WTC11 (cell line): Measurements from ENCODE around the gene HSP90AB1. TPM values are rescaled to one million over a fixed set of nuclear protein-coding genes. Genes with fewer than 3 reads are reported as not detected.

ENCODE experiments used
- ATAC-seq: fragments of 200-7000 bp; cut with Tn5 transposase; 2 replicates; pipeline ENCODE4 v1.10.0; 2021; ENCODE audit warnings: mild to moderate bottlenecking, moderate library complexity
- CTCF ChIA-PET: fragments of 300-600 bp; sonication (Branson Sonifier 250); formaldehyde crosslinking; loops from one replicate; lab custom pipeline; 2021; ENCODE audit warnings: antibody characterized with exemption; lab: Charles Lee
- POLR2A ChIA-PET: fragments of 350-600 bp; sonication (Branson Sonifier 250); formaldehyde crosslinking; loops from one replicate; lab custom pipeline; 2021; ENCODE audit warnings: antibody characterized with exemption; lab: Charles Lee
- DNase-seq: peaks from one replicate; pipeline ENCODE4 v3.0.0; 2021; ENCODE audit warnings: low spot score
- H3K27ac Mint-ChIP-seq: 2 replicates; pipeline ENCODE4 v1.8.0; 2021; ENCODE audit warnings: mixed read lengths
- H3K27me3 Mint-ChIP-seq: 2 replicates; pipeline ENCODE4 v1.8.0; 2021; ENCODE audit warnings: low read depth, mild to moderate bottlenecking, moderate library complexity, mixed read lengths
- H3K36me3 Mint-ChIP-seq: 2 replicates; pipeline ENCODE4 v1.8.0; 2021; ENCODE audit warnings: mixed read lengths
- H3K4me1 Mint-ChIP-seq: 2 replicates; pipeline ENCODE4 v1.8.0; 2022; ENCODE audit warnings: mixed read lengths
- H3K4me3 Mint-ChIP-seq: 2 replicates; pipeline ENCODE4 v1.8.0; 2021; ENCODE audit warnings: mild to moderate bottlenecking, moderate library complexity, mixed read lengths
- H3K9me3 Mint-ChIP-seq: 2 replicates; pipeline ENCODE4 v1.8.0; 2021; ENCODE audit warnings: mixed read lengths
- CREB1 ChIP-seq: sonication (generic); formaldehyde crosslinking; IDR thresholded peaks from 2 replicates; pipeline ENCODE4 v1.8.0; 2023; ENCODE audit warnings: mild to moderate bottlenecking, missing genetic modification reagents
- GRHL2 ChIP-seq: fragments of 250-450 bp; sonication (Bioruptor Pico); IDR thresholded peaks from 2 replicates; pipeline ENCODE4 v1.8.0; 2022; ENCODE audit warnings: mild to moderate bottlenecking, moderate library complexity; ENCODE audit not compliant: insufficient replicate concordance, severe bottlenecking
- KAT7 ChIP-seq: sonication (generic); formaldehyde crosslinking; IDR thresholded peaks from 2 replicates; pipeline ENCODE4 v1.8.1; 2023; ENCODE audit warnings: missing genetic modification reagents, mild to moderate bottlenecking, borderline replicate concordance
- NFATC4 ChIP-seq: fragments of 250-450 bp; sonication (Bioruptor Pico); IDR thresholded peaks from 2 replicates; pipeline ENCODE4 v1.9.0; 2021; ENCODE audit warnings: mild to moderate bottlenecking
- NFE2L1 ChIP-seq: sonication (generic); formaldehyde crosslinking; IDR thresholded peaks from 2 replicates; pipeline ENCODE4 v1.8.1; 2023; ENCODE audit warnings: missing genetic modification reagents
- OVOL2 ChIP-seq: fragments of 250-450 bp; sonication (Bioruptor Pico); IDR thresholded peaks from 2 replicates; pipeline ENCODE4 v1.9.0; 2021; ENCODE audit warnings: mild to moderate bottlenecking, borderline replicate concordance
- PRRX2 ChIP-seq: fragments of 250-450 bp; sonication (Bioruptor Pico); IDR thresholded peaks from 2 replicates; pipeline ENCODE4 v1.8.0; 2021; ENCODE audit warnings: mild to moderate bottlenecking
- RORB ChIP-seq: fragments of 250-450 bp; sonication (Bioruptor Pico); IDR thresholded peaks from 2 replicates; pipeline ENCODE4 v1.9.0; 2021; ENCODE audit warnings: mild to moderate bottlenecking
- SMAD4 ChIP-seq: sonication (generic); formaldehyde crosslinking; IDR thresholded peaks from 2 replicates; pipeline ENCODE4 v1.8.0; 2022; ENCODE audit warnings: mild to moderate bottlenecking, missing genetic modification reagents
- TCF7 ChIP-seq: sonication (generic); formaldehyde crosslinking; IDR thresholded peaks from 2 replicates; pipeline ENCODE4 v1.8.0; 2022; ENCODE audit warnings: mild to moderate bottlenecking, low read depth, missing genetic modification reagents, moderate library complexity
- TEAD4 ChIP-seq: sonication (generic); formaldehyde crosslinking; IDR thresholded peaks from 2 replicates; pipeline ENCODE4 v1.8.0; 2022; ENCODE audit warnings: mild to moderate bottlenecking, missing genetic modification reagents
- ZNF121 ChIP-seq: sonication (generic); formaldehyde crosslinking; IDR thresholded peaks from 2 replicates; pipeline ENCODE4 v1.8.0; 2023; ENCODE audit warnings: missing genetic modification reagents
- total RNA-seq: library from RNA; stranded (reverse); gene quantifications from 3 replicates; pipeline ENCODE4 v1.2.3, GENCODE V29; 2021
- TF ChIP-seq, protein P1 (sequence below): fragments of 250-450 bp; sonication (Bioruptor Pico); IDR thresholded peaks from 2 replicates; pipeline ENCODE4 v1.8.0; 2021; ENCODE audit warnings: mild to moderate bottlenecking
- TF ChIP-seq, protein P2 (sequence below): fragments of 200-600 bp; IDR thresholded peaks from 2 replicates; pipeline ENCODE4 v1.8.0; 2022; ENCODE audit warnings: antibody characterized with exemption
- TF ChIP-seq, protein P3 (sequence below): sonication (generic); formaldehyde crosslinking; conservative IDR thresholded peaks from 2 replicates; pipeline ENCODE4 v1.8.1; 2022; ENCODE audit warnings: mild to moderate bottlenecking, missing genetic modification reagents
- TF ChIP-seq, protein P4 (sequence below): sonication (generic); formaldehyde crosslinking; IDR thresholded peaks from 2 replicates; pipeline ENCODE4 v1.8.1; 2023; ENCODE audit warnings: mild to moderate bottlenecking, missing genetic modification reagents
- TF ChIP-seq, protein P5 (sequence below): sonication (generic); formaldehyde crosslinking; IDR thresholded peaks from 2 replicates; pipeline ENCODE4 v1.8.0; 2022; ENCODE audit warnings: missing genetic modification reagents
- TF ChIP-seq, protein P6 (sequence below): sonication (generic); formaldehyde crosslinking; IDR thresholded peaks from 2 replicates; pipeline ENCODE4 v1.8.0; 2022; ENCODE audit warnings: mild to moderate bottlenecking, missing genetic modification reagents

HSP90AB1 gene
- total RNA-seq, 1 experiment from 2014 or later: 2,171 TPM

DNA sequence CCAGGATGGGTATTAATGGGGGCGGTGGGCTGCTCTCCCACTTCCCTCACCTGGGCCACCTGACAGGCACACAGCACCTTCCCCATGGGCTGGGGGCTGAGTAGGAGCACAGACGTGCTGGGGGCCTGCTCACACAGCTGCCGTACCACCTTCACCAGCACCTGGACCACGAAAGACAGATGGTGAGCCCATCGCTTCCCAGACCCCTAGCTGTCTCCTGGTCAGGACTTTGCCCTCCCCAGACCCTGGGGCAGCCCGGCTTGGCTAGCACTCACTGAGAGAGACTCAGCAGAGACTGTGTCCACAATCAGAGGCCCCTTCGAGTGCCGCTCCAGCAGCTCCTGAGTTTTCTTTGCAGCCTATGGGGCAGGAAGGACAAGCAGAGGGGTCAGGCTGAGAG lies 54.2 kb downstream of the HSP90AB1 start:
- H3K4me3 Mint-ChIP-seq: no peak overlapping the region
- H3K4me1 Mint-ChIP-seq: peaks cover 11% of the 10 kb centered on the region
- ChIA-PET CTCF (interaction anchor here (1.3 to 3.5 kb wide), 2 partner anchors 12 to 44 kb away, joined by 4 to 16 read pairs; partner anchors contain the start of gene AARS2), POLR2A (no interaction called here)
- ATAC-seq: no peak
- peaks cover 17% of the 10 kb centered on the region for H3K27me3 Mint-ChIP-seq
- H3K27ac Mint-ChIP-seq: no peak overlapping the region
- TF ChIP-seq, protein P1, sequence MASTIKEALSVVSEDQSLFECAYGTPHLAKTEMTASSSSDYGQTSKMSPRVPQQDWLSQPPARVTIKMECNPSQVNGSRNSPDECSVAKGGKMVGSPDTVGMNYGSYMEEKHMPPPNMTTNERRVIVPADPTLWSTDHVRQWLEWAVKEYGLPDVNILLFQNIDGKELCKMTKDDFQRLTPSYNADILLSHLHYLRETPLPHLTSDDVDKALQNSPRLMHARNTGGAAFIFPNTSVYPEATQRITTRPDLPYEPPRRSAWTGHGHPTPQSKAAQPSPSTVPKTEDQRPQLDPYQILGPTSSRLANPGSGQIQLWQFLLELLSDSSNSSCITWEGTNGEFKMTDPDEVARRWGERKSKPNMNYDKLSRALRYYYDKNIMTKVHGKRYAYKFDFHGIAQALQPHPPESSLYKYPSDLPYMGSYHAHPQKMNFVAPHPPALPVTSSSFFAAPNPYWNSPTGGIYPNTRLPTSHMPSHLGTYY (CRISPR knock-in tag): no peak
- TF ChIP-seq NFATC4 (CRISPR knock-in tag) (no peak), OVOL2 (CRISPR knock-in tag) (no peak), SMAD4 (CRISPR knock-in tag) (no peak), KAT7 (CRISPR knock-in tag) (no peak), CREB1 (CRISPR knock-in tag) (no peak)
- TF ChIP-seq, protein P2, sequence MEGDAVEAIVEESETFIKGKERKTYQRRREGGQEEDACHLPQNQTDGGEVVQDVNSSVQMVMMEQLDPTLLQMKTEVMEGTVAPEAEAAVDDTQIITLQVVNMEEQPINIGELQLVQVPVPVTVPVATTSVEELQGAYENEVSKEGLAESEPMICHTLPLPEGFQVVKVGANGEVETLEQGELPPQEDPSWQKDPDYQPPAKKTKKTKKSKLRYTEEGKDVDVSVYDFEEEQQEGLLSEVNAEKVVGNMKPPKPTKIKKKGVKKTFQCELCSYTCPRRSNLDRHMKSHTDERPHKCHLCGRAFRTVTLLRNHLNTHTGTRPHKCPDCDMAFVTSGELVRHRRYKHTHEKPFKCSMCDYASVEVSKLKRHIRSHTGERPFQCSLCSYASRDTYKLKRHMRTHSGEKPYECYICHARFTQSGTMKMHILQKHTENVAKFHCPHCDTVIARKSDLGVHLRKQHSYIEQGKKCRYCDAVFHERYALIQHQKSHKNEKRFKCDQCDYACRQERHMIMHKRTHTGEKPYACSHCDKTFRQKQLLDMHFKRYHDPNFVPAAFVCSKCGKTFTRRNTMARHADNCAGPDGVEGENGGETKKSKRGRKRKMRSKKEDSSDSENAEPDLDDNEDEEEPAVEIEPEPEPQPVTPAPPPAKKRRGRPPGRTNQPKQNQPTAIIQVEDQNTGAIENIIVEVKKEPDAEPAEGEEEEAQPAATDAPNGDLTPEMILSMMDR: no peak
- TF ChIP-seq, protein P3, sequence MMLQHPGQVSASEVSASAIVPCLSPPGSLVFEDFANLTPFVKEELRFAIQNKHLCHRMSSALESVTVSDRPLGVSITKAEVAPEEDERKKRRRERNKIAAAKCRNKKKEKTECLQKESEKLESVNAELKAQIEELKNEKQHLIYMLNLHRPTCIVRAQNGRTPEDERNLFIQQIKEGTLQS (CRISPR knock-in tag): no peak
- TF ChIP-seq, all 79 proteins: peak for 0
- no peak for DNase-seq
- peaks cover 46% of the 10 kb centered on the region for H3K36me3 Mint-ChIP-seq
- H3K9me3 Mint-ChIP-seq: no peaks in the 10 kb centered on the region

DNA sequence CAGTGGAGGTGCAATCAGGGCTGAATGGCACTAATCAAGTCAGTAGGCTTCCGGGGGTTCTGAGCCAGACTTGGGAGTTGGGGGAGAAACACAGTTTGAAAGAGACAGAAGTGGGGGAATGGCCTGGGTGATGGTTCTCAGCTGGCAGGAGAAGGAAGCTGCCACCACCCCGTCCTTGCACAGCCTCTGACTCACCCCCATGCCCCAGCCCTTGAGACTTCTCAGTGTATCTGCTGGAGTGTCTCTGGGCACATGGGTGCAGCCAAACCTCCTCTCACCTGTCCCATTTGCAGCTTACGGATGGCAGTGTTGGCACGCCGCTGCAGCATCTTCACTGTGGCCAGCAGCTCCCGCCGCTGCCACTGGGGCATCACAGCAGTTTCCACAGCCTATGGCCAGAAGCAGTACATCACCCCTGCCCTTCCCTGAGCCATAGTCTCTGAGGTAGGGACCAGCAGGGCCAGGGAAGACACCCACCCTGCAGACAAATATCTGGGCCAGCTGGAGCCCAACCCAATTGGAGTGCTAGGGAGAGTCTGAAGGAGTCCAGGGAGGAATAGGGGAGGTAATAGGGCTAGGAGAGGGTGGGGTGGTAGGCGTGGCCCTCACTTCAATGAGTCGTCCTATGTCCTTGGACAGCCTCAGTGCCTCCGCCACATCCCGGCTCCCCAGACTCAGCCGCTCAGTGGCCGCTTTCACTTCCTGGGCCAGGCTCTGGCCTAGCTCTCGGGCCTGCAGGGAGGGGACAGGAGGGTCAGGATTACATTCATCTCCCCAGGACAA lies 55.1 kb downstream of the HSP90AB1 start:
- POLR2A ChIA-PET: no interaction called here

DNA sequence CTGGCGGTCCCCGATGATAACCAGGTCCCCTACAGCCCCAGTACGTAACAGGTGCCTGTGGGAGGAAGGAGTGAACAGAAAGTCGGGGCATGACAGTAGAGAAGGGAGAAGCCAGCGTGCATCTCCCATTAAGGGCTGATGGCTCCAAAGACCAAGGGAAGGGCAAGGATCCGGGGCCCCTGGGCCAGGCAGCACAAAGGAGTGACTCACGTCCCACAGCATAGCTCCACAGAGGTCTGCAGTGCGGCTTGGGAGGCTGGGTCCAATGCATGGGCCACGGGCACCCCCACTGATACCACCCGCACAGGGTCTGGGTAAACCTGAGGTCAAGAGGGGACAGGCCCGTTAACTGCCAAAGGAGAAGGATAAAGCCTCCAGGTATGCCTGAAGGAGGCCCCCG lies 56.0 kb downstream of the HSP90AB1 start:
- ChIA-PET CTCF (interaction anchor here (3.5 to 5.3 kb wide), 2 partner anchors 10 to 34 kb away, joined by 16 to 109 read pairs; partner anchors contain the start of genes AARS2 and TMEM151B), POLR2A (no interaction called here)
- Mint-ChIP-seq H3K27ac (no peak overlapping the region), H3K4me1 (0 out of 2 replicates have a peak, but pooled peaks cover 6% of the 10 kb centered on the region), H3K9me3 (no peaks in the 10 kb centered on the region), H3K27me3 (peaks cover 6% of the 10 kb centered on the region), H3K36me3 (peaks cover 55% of the 10 kb centered on the region), H3K4me3 (no peak overlapping the region)
- DNase-seq (no peak), ATAC-seq (no peak)
- TF ChIP-seq OVOL2 (CRISPR knock-in tag): no peak
- TF ChIP-seq TCF7 (CRISPR knock-in tag): no peak
- TF ChIP-seq ZNF121 (CRISPR knock-in tag): no peak
- TF ChIP-seq, protein P4, sequence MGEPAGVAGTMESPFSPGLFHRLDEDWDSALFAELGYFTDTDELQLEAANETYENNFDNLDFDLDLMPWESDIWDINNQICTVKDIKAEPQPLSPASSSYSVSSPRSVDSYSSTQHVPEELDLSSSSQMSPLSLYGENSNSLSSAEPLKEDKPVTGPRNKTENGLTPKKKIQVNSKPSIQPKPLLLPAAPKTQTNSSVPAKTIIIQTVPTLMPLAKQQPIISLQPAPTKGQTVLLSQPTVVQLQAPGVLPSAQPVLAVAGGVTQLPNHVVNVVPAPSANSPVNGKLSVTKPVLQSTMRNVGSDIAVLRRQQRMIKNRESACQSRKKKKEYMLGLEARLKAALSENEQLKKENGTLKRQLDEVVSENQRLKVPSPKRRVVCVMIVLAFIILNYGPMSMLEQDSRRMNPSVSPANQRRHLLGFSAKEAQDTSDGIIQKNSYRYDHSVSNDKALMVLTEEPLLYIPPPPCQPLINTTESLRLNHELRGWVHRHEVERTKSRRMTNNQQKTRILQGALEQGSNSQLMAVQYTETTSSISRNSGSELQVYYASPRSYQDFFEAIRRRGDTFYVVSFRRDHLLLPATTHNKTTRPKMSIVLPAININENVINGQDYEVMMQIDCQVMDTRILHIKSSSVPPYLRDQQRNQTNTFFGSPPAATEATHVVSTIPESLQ (CRISPR knock-in tag): no peak
- no peak for TF ChIP-seq NFE2L1 (CRISPR knock-in tag)
- TF ChIP-seq PRRX2 (CRISPR knock-in tag): no peak
- no peak for TF ChIP-seq RORB (CRISPR knock-in tag)
- no peak for TF ChIP-seq TEAD4
- TF ChIP-seq GRHL2 (CRISPR knock-in tag): no peak
- TF ChIP-seq, protein P5, sequence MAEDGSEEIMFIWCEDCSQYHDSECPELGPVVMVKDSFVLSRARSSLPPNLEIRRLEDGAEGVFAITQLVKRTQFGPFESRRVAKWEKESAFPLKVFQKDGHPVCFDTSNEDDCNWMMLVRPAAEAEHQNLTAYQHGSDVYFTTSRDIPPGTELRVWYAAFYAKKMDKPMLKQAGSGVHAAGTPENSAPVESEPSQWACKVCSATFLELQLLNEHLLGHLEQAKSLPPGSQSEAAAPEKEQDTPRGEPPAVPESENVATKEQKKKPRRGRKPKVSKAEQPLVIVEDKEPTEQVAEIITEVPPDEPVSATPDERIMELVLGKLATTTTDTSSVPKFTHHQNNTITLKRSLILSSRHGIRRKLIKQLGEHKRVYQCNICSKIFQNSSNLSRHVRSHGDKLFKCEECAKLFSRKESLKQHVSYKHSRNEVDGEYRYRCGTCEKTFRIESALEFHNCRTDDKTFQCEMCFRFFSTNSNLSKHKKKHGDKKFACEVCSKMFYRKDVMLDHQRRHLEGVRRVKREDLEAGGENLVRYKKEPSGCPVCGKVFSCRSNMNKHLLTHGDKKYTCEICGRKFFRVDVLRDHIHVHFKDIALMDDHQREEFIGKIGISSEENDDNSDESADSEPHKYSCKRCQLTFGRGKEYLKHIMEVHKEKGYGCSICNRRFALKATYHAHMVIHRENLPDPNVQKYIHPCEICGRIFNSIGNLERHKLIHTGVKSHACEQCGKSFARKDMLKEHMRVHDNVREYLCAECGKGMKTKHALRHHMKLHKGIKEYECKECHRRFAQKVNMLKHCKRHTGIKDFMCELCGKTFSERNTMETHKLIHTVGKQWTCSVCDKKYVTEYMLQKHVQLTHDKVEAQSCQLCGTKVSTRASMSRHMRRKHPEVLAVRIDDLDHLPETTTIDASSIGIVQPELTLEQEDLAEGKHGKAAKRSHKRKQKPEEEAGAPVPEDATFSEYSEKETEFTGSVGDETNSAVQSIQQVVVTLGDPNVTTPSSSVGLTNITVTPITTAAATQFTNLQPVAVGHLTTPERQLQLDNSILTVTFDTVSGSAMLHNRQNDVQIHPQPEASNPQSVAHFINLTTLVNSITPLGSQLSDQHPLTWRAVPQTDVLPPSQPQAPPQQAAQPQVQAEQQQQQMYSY (CRISPR knock-in tag): no peak

More for the DNA sequence above, 55.1 kb downstream of the HSP90AB1 start:
- Mint-ChIP-seq H3K4me3 (no peak overlapping the region), H3K27ac (no peak overlapping the region), H3K4me1 (0 out of 2 replicates have a peak, but pooled peaks cover 6% of the 10 kb centered on the region), H3K36me3 (peaks cover 50% of the 10 kb centered on the region), H3K9me3 (no peaks in the 10 kb centered on the region), H3K27me3 (peaks cover 8% of the 10 kb centered on the region)
- DNase-seq: no peak
- TF ChIP-seq, protein P6, sequence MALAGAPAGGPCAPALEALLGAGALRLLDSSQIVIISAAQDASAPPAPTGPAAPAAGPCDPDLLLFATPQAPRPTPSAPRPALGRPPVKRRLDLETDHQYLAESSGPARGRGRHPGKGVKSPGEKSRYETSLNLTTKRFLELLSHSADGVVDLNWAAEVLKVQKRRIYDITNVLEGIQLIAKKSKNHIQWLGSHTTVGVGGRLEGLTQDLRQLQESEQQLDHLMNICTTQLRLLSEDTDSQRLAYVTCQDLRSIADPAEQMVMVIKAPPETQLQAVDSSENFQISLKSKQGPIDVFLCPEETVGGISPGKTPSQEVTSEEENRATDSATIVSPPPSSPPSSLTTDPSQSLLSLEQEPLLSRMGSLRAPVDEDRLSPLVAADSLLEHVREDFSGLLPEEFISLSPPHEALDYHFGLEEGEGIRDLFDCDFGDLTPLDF (CRISPR knock-in tag): no peak
- no peak for TF ChIP-seq OVOL2 (CRISPR knock-in tag)
- CTCF ChIA-PET: interaction anchor here (3.5 kb wide), 1 partner anchor 11 kb away, joined by 16 read pairs; the partner anchor contains the start of gene AARS2
- ATAC-seq: no peak
